Non-pigmented ciliary epithelial cell (primary cell): ENCODE results near the gene IGHMBP2.

Source experiments
- DNase-seq: peaks from one replicate; pipeline ENCODE4 v3.0.0-alpha.2; 2010; ENCODE audit warnings: low read depth

Gene IGHMBP2

GRCh38 chr11:68940651-68941323 is 37.1 kb downstream of the IGHMBP2 start:
- DNase-seq, result no peak

- DNase-seq, result no peak
Observed at GRCh38 chr11:68941324-68942094, 37.8 kb downstream of the IGHMBP2 start.

- DNase-seq, result no peak
Observed at GRCh38 chr11:68942095-68942620, 38.5 kb downstream of the IGHMBP2 start.

GRCh38 chr11:68942751-68943271 is 39.1 kb downstream of the IGHMBP2 start:
- no peak for DNase-seq

GRCh38 chr11:68946416-68947090 is 42.9 kb downstream of the IGHMBP2 start:
- DNase-seq, result peak; percentile 38

GRCh38 chr11:68947151-68947550 is 43.5 kb downstream of the IGHMBP2 start:
- DNase-seq, result no peak

GRCh38 chr11:68948496-68948895 is 44.8 kb downstream of the IGHMBP2 start:
- DNase-seq, result no peak

GRCh38 chr11:68948935-68949334 is 45.2 kb downstream of the IGHMBP2 start:
- DNase-seq, result no peak

- DNase-seq, result no peak
Observed at GRCh38 chr11:68950270-68950669, 46.6 kb downstream of the IGHMBP2 start.

GRCh38 chr11:68950762-68951161 is 47.1 kb downstream of the IGHMBP2 start:
- no peak for DNase-seq

GRCh38 chr11:68954836-68955606 is 51.3 kb downstream of the IGHMBP2 start:
- no peak for DNase-seq

- no peak for DNase-seq
Observed at GRCh38 chr11:68955607-68955958, 51.9 kb downstream of the IGHMBP2 start.

GRCh38 chr11:68956142-68956541 is 52.5 kb downstream of the IGHMBP2 start:
- DNase-seq, result no peak

- DNase-seq, result no peak
Observed at GRCh38 chr11:68956547-68957254, 53.0 kb downstream of the IGHMBP2 start.

GRCh38 chr11:68958211-68958610 is 54.5 kb downstream of the IGHMBP2 start:
- no peak for DNase-seq

- no peak for DNase-seq
Observed at GRCh38 chr11:68959465-68960293, 56.0 kb downstream of the IGHMBP2 start.

GRCh38 chr11:68960294-68961071 is 56.8 kb downstream of the IGHMBP2 start:
- DNase-seq, result no peak

- DNase-seq, result no peak
Observed at GRCh38 chr11:68961245-68961644, 57.6 kb downstream of the IGHMBP2 start.

GRCh38 chr11:68962527-68963250 is 59.0 kb downstream of the IGHMBP2 start:
- DNase-seq, result no peak
